ENCODE measurements around the gene CCNY.

GRCh38 chr10:35390843-35391152 lies 54.5 kb downstream of the CCNY start:
- no peak for TF ChIP-seq CTCF (IDR thresholded peaks at IDR 0.05)
- TF ChIP-seq EZH2 (IDR thresholded peaks at IDR 0.05; ENCODE audit: borderline replicate concordance, insufficient read depth, low read depth, low read length, poor library complexity, severe bottlenecking): no peak
